K562 (cell line): ENCODE data around the gene PDE4D. TPM values are rescaled to one million over a fixed set of nuclear protein-coding genes. Genes with fewer than 3 reads are reported as not detected.

Source experiments
- ATF2 ChIP-seq: sonication (generic); formaldehyde crosslinking; IDR thresholded peaks from 2 replicates; pipeline ENCODE4 v1.8.1; 2022; ENCODE audit warnings: missing genetic modification reagents
- BDP1 ChIP-seq: IDR thresholded peaks from 3 replicates; pipeline ENCODE4 v1.6.1; 2011; ENCODE audit not compliant: insufficient read length, insufficient read depth
- CBFA2T2 ChIP-seq: fragments of 450-650 bp; conservative IDR thresholded peaks from 2 replicates; pipeline ENCODE4 v1.6.1; 2017; ENCODE audit warnings: mild to moderate bottlenecking
- GABPB1 ChIP-seq: sonication (generic); formaldehyde crosslinking; IDR thresholded peaks from 2 replicates; pipeline ENCODE4 v1.8.0; 2022; ENCODE audit warnings: mild to moderate bottlenecking, missing genetic modification reagents
- POLR2AphosphoS5 ChIP-seq: IDR thresholded peaks from 2 replicates; pipeline ENCODE4 v1.6.1; 2011; ENCODE audit warnings: mild to moderate bottlenecking, low read depth, low read length, moderate library complexity; ENCODE audit not compliant: control insufficient read depth, insufficient read depth
- PREB ChIP-seq: sonication (generic); formaldehyde crosslinking; IDR thresholded peaks from 2 replicates; pipeline ENCODE4 v1.8.1; 2023; ENCODE audit warnings: mild to moderate bottlenecking, missing genetic modification reagents
- SFPQ ChIP-seq: fragments of 200-400 bp; formaldehyde crosslinking; IDR thresholded peaks from 2 replicates; pipeline ENCODE4 v1.6.1; 2017; ENCODE audit warnings: mild to moderate bottlenecking, low read depth, low read length, moderate library complexity
- SOX6 ChIP-seq: fragments of 450-650 bp; IDR thresholded peaks from 2 replicates; pipeline ENCODE4 v1.6.1; 2014; ENCODE audit warnings: mild to moderate bottlenecking
- ZNF146 ChIP-seq: IDR thresholded peaks from one replicate; pipeline ENCODE4 v1.6.1; 2018; ENCODE audit warnings: missing compliant biosample characterization; ENCODE audit not compliant: unreplicated experiment
- ZNF609 ChIP-seq: sonication (generic); formaldehyde crosslinking; IDR thresholded peaks from 2 replicates; pipeline ENCODE4 v1.8.1; 2023; ENCODE audit warnings: missing genetic modification reagents, mild to moderate bottlenecking, borderline replicate concordance
- polyA plus RNA-seq, 8 experiments: library from polyadenylated mRNA; depleted of rRNA in 4 of 8; stranded (reverse) in 5 of 8; unstranded in 3 of 8; fragments of >200 nt; fragmentation: Nextera tagmentation in 2 of 8; fragmentation: Illumina TruSeq in 1 of 8; extraction: Ambion mirVana in 2 of 8; extraction: Trizol in 1 of 8; gene quantifications; 2 replicates each; pipeline versions ENCODE4 v1.2.1 to v1.2.3, GENCODE V29; 2011 to 2014; ENCODE audit warnings: inconsistent platforms in 1 of 8, missing spikeins in 1 of 8
- total RNA-seq, 7 experiments: library from RNA; depleted of rRNA in 6 of 7; stranded (reverse); fragments of >200 nt in 6 of 7; fragmentation: Illumina TruSeq in 2 of 7; extraction: Trizol in 2 of 7; gene quantifications; 2 replicates each; pipeline versions ENCODE4 v1.2.1 to v1.2.3, GENCODE V29; 2011 to 2021; ENCODE audit warnings: low replicate concordance in 1 of 7

The PDE4D gene
- total and polyA plus RNA-seq, 9 of the 15 experiments (the other 6 are each of a cell fraction or from before 2014, with no cell fraction given): 0.04 to 0.46 (median 0.13) TPM

GRCh38 chr5:59486508-59486907 is 407.0 kb downstream of the PDE4D start (continued):
- TF ChIP-seq SFPQ: no peak
- TF ChIP-seq PREB (CRISPR knock-in tag): no peak
- TF ChIP-seq CBFA2T2: no peak
- TF ChIP-seq ATF2 (CRISPR knock-in tag): no peak
- no peak for TF ChIP-seq SOX6
- no peak for TF ChIP-seq POLR2AphosphoS5
- no peak for TF ChIP-seq GABPB1 (CRISPR knock-in tag)
- no peak for TF ChIP-seq ZNF609 (CRISPR knock-in tag)
- TF ChIP-seq ZNF146 (CRISPR knock-in tag): no peak
- no peak for TF ChIP-seq BDP1
- TF ChIP-seq, all 486 proteins: peak for 0
